Endometrial microvascular endothelial cells (primary cell): Measurements from ENCODE around the gene ENO2. TPM values are rescaled to one million over a fixed set of nuclear protein-coding genes. Genes with fewer than 3 reads are reported as not detected.
"Not testable (repeated sequence)": the region's sequence is repeated elsewhere in the genome, so short reads cannot be mapped to it uniquely, and the experiment has no call there.

Experiments
- in situ Hi-C: cut with HindIII; loops from 2 replicates; pipeline ENCODE4 v1.10.0; 2017; ENCODE audit warnings: low sequenced_read_pairs, low pct_unique_long_range_greater_than_20kb; ENCODE audit errors: inconsistent ontology term
- total RNA-seq: library from RNA; depleted of rRNA; stranded (reverse); fragments of >200 nt; gene quantifications from one replicate; pipeline ENCODE4 v1.2.3, GENCODE V29; 2015; ENCODE audit errors: inconsistent ontology term

ENO2 gene
- 9.8 TPM for total RNA-seq

DNA sequence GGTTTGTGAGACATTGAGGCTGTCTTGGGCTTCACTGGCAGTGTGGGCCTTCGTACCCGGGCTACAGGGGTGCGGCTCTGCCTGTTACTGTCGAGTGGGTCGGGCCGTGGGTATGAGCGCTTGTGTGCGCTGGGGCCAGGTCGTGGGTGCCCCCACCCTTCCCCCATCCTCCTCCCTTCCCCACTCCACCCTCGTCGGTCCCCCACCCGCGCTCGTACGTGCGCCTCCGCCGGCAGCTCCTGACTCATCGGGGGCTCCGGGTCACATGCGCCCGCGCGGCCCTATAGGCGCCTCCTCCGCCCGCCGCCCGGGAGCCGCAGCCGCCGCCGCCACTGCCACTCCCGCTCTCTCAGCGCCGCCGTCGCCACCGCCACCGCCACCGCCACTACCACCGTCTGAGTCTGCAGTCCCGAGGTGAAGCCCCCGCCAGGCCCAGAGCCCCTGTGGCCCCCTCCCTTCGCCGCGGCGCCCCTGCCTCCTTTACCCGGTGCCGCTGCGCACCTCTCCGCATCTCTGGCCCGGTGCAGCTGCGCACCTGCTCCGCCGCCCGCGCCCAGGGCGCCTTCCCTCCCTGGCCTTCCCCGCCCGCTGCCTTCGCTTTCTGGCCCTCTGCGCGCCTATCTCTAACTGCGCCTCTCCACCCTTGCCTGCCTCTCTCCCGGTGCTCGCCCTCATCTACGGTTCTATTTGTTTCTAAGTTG, at the start of gene ENO2:
ENO2 (plus strand) TSS at position 335 of the 701 bp plus-strand sequence. CDS start 1,253 bp downstream, outside the sequence.
- in situ Hi-C loops = no loop called here

DNA sequence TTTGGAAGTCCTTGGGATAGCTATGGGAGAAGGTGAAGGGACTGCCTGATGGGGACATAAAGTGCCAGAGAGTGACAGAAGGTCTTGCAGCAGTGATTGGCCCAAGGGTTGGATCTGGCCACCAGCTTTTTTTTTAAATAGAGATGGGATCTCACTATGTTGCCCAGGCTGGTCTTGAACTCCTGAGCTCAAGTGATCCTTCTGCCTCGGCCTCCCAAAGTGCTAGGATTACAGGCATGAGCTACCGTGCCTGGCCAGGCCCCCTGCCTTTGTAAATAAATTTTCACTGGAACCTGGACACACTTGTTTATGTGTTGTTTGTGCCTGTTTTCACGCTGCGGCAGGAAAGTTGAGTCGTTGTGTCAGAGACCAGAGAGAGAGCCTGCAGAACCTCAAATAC, 49.1 kb upstream of the ENO2 start:
- in situ Hi-C loops = not testable (repeated sequence)

DNA sequence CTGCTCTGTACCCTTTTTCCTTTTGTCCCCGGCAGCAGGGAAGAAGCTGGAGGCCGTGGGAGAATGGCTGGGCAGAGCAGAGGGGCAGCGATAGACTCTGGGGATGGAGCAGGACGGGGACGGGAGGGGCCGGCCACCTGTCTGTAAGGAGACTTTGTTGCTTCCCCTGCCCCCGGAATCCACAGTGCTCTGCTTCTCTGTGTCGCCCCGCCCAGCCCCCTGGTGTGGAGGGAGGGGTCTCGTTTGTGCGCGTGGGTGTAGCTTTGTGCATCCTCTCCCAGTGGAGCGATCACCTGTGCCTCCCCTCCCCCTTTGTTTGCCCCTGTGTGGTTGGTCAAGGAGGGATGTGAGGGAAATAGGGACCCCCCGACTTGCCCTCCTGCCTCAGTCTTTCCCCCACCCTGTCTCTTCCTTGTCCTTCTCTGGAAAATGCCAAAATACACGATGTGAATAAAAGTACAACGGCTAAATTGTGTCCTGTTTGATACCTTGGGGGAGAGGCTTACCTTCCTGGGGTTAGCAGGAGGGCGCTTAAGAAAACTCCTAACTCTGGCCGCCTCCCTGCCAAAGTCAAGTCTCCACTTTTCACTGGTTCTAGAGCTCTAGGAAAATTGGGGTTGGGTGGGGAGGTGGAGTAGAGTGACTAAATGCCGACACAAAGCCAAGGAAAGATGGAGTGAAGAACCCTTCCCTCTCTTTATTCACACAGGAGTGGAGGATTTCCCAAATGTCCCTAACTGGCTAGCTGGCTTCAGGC, 48.0 kb upstream of the ENO2 start:
- in situ Hi-C loops = no loop called here

DNA sequence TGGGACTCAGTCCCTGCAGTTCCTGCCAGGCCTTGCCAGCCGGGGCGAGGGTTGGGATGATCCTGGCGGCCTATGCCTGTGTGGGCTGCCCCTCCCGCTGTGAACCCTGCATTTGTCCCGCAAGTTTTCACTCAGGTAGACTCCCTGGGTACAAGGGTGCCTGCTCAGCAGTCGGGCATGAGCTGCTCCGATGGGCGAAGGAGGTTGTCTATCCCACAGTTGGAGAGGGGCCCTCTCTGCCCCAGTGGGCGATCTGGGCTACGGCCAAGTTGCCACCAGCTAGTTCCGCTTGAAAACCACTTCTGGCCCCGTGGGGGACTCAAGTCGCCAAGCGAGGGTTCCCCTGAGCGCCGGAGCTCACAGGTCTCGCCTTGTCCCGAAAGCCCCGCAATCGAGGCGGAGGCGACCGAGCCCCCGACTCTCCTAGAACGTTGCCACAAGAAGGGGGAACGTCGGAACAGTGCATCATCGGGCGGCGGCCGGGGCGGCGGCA, 47.4 kb upstream of the ENO2 start:
- in situ Hi-C loops = no loop called here

DNA sequence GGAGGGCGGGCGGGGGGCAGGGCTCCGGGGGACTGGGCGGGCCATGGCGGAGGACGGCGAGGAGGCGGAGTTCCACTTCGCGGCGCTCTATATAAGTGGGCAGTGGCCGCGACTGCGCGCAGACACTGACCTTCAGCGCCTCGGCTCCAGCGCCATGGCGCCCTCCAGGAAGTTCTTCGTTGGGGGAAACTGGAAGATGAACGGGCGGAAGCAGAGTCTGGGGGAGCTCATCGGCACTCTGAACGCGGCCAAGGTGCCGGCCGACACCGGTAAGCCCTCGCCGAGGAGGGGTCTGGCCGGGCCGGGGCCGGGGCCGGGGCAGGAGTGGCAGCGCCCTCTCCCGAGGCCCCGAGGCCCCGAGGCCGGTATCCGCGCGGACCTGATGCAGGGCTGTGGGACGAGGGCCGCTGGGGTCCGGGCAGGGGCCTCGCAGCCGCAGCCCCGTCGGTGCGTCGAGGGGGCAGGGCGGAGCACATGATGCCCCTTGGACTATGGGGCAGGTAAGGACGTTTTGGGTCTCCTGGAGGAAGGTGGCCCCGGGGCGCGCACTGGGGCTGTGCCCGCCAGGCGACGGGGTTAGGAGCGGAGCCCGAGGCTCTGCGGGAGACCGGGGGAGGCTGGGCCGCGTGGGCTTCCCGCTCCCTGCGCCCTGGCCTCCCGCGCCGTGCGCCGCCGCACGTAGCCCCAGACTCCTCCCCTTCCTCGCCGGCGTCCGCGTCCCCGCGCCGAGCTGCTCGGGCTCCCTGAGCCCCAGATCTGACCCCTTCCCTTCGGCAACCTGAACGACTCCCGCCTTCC, 46.8 kb upstream of the ENO2 start, which contains the start of gene TPI1:
TPI1 (plus strand) TSS at position 119 of the 798 bp plus-strand sequence; CDS start at position 155, 36 bp downstream.
- in situ Hi-C loops = no loop called here

DNA sequence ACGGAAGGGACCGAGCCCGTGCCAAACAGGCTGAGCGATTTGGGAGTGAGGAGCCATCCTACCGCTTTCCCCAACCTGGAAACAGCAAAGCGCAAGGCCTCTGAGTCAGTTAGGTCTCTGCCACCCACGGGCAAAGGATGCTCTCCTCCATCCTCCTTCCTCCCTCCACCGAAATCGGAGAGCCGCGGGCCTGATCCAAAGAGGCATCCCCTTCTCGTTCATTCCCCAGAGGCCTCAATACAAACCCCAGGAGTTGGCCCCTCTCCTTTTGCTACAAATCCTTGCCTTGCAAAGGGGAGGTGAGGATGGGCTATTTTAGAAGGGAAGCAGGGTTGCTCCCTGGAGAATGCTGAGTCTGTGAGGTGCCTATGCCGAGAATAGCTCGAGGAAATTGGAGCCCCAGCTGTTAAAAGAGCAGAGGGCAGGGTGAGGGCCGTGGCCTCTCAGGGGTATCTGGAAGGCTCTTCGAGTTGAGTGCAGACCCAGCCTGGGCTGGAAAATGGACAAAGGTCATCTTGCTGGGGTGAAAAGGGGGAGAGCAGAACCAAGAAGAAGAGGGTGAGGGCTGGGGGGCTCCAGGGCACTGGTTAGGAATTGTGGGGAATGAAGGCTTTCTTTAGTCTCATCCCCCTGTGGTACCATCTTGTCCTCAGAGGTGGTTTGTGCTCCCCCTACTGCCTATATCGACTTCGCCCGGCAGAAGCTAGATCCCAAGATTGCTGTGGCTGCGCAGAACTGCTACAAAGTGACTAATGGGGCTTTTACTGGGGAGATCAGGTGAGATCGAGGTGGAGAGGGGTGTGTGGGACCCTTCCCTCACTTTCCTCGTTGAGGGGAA, 46.0 kb upstream of the ENO2 start:
- in situ Hi-C loops = no loop called here

DNA sequence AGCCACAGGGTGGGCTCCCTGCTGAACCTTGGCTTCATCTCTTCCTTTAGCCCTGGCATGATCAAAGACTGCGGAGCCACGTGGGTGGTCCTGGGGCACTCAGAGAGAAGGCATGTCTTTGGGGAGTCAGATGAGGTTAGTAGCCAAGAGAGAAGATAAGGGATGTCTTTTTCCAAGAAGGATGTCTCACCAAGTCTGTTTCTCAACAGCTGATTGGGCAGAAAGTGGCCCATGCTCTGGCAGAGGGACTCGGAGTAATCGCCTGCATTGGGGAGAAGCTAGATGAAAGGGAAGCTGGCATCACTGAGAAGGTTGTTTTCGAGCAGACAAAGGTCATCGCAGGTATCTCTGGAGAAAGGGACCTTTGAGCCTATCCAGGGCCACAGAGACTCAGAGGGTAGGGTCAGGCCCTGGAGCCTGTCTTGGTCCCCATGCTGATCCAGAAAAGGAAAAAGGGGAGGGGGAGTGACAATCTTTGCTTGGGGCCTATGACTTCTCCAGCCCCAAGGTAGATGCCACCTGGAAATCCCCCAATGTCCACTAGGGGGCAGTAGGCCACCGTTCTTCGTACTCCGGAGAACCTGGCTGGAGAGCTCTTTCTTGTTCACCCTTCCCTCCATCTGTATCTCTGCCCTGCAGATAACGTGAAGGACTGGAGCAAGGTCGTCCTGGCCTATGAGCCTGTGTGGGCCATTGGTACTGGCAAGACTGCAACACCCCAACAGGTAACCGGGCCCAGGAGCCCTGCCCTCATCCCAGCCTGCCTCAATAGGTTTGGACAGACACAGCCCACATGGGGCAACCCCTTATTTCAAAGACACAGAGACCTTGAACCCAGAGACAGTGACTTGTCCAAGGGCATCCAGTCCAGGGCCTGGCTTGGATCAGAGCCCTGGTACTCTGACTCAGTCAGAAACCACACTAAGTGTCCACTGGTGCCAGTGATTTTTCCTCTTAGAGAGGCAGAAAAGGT, 45.0 kb upstream of the ENO2 start:
- in situ Hi-C loops = no loop called here

DNA sequence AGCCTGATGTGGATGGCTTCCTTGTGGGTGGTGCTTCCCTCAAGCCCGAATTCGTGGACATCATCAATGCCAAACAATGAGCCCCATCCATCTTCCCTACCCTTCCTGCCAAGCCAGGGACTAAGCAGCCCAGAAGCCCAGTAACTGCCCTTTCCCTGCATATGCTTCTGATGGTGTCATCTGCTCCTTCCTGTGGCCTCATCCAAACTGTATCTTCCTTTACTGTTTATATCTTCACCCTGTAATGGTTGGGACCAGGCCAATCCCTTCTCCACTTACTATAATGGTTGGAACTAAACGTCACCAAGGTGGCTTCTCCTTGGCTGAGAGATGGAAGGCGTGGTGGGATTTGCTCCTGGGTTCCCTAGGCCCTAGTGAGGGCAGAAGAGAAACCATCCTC, 44.1 kb upstream of the ENO2 start:
- in situ Hi-C loops = not testable (repeated sequence)

DNA sequence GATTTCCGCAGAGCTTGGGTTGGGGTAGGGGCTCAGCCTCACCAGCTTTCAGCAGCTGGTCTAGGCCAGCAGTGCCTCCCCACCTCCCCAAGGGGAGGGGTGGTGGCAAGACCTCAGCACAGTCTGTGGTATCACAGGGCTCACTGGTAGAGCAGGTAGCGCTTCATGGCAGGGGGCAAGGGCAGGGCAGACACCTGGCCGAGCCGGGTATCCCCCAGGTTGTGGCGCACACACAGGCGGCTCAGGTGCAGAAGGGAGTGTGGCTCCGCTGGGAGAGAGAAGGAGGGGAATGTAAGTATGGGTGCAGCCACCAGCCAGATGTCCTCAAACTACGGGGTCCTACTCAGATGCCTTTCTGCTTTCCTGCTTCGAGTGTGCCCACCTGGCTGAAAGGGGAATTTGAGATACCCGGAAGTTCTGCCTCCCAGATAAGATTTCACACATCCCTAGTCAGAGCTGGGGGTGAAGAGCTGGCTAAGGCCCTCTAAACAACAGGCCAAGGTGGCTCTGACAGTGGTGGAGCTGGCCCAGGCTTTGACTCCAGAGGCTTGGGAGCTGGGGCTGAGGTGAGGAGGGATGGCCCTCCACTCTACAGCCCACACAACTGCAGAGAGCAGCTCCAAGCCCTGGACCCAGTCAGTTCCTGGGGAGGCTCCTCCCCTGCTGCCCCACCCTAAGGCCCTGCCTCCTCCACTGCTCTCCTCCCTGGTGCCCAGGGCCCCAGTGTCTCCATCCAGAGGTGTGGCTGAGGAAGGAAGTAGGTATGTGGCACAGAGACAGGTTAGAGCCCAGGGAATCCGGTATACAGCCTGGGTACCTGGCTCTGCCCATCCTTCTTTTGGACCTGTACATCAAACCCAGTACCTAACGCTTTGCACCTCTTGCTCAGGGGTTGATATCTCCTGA, 43.1 kb upstream of the ENO2 start:
- in situ Hi-C loops = no loop called here

DNA sequence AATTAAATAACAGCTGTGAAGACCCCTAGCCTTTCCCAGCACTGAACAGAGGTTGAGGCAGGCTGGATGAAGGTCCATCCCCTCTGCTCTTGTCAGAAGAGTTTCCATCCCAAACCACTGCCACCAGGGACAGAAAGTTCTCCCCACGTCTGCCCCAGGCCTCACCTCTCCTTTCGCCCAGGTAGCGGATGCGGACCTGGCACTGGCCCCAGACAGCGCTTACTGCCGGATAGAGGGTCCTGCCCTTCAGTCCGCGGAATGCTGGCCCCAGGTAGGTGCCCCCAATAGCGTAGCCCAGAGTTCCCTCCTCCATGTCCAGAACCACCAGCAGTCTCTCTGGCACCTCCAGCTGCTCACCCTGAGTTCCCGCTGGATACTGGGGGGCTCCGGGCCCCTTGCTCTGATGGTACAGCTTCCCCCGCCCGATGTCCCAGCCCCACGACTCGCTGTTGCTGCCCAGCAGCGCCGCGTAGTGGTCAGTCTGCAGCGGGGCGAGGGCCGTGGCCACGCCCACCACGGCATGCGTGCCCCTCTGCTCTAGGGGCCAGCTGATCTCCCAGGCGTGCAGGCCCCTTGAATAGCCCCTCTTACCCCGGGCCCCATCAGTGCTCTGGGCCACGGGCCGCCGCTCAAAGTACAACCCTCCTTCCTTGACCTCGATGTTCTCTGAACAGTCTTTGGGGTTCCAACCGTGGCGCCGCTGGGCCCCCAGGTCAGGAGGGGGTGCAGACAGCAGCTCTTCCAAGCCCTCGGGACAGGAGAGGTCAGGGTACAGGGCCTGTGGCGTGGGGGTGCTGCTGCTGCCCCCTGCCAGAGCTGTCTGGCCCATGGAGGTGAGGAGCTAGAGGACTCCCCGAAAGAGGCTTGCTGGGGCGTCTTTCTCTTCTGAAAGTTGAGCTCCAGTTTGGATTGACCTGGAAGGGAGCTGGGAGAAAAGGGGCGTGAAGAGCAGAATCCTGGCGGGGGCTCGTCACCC, 42.0 kb upstream of the ENO2 start:
- in situ Hi-C loops = no loop called here

DNA sequence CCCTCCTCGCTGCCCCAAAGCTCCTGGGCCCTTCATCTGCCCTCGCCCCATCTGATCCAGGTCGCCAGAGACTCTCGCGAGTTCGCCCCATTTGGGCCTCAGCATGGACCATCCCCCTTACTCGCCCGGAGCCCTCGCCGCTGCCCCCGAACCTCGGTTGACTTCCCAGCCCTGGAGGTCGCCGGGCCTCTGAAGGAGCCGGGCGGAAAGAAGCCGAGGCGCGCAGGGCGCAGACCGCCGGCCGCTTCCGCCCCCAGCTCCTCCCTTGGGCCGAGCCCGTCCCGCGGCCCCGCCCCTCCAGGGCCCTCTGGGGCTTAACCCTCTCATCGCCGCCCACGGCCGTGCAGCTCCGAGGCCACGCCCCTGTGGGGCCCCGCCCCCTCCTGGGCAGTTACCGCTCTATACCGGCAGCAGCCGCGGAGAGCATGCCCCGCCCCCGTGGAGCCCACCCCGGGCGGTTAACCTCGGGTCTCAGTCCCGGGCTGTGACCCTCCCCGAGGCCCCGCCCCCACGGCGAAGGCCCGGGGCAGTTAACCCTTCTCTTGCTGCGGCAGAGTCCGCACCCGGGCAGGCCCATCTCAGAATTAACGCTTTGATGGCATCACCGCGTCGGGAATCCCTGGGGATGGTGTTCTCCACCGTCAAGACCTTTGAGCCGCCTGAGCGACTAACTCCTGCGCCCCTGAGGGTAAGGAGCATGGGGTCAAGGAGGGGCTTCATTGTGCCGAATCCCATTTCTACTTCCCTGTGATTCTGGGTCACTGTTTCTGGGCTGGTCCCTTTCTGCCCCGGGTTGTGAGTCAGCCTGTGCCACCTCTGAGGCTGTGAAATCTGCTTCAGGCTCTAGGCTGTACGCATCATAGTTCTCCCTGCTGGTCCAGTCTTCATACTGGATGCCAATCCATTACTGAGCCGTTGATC, 41.0 kb upstream of the ENO2 start, which contains the start of gene SPSB2:
SPSB2 (minus strand) TSS at position 210 of the 921 bp plus-strand sequence. CDS start 402 bp downstream, outside the sequence.
- in situ Hi-C loops = no loop called here

DNA sequence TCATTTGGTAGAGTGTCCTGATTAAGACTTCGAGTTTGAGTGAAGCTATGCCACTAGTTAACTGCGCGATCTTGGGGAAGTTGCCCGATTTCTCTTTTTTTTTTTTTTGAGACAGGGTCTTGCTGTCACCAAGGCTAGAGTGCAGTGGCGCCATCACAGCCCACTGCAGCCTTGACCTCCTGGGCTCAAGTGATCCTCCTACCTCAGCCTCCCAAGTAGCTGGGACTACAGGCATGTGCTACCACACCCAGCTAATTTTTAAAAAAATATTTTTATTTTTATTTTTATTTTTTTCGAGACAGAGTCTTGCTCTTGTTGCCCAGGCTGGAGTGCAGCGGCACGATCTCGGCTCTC, 40.4 kb upstream of the ENO2 start:
- in situ Hi-C loops = not testable (repeated sequence)

DNA sequence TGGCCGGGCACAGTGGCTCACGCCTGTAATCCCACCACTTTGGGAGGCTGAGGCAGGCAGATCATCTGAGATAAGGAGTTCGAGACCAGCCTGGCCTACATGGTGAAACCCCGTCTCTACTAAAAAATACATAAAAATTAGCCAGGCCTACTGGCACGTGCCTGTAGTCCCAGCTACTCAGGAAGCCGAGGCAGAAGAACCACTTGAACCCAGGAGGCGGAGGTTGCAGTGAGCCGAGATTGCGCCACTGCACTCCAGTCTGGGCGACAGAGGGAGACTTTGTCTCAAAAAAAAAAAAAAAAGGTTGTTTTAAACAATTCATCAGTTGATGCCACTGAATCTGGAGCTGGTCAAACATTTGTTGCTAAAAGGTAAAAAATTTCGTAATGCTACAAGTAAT, 34.6 kb upstream of the ENO2 start:
- in situ Hi-C loops = not testable (repeated sequence)

DNA sequence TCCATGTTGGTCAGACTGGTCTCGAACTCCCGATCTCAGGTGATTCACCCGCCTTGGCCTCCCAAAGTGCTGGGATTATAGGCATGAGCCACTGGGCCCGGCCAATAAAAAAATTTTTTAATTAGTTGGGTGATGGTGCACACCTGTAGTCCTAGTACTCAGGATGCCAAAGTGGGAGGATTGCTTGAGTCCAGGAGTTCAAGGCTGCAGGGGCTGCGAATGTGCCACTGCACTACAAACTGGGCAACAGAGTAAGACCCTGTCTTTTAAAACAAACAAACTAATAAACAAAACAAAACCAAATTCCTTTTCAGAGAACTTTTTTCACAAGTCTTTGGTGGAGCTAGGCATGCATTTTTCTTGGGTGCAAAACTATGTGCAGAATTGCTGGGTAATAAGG, 31.1 kb upstream of the ENO2 start:
- in situ Hi-C loops = no loop called here
